Hepatocyte (in vitro differentiated cells): ENCODE measurements around the gene GMDS.

Source experiments
- EZH2phosphoT487 ChIP-seq: fragments of 200-600 bp; sonication (generic); IDR thresholded peaks from one replicate; pipeline ENCODE4 v1.6.1; 2018; ENCODE audit warnings: antibody characterized with exemption, mild to moderate bottlenecking, low read depth, moderate library complexity; ENCODE audit not compliant: unreplicated experiment, severe bottlenecking
- TF ChIP-seq, protein P1 (sequence below): fragments of 200-600 bp; sonication (generic); IDR thresholded peaks from 2 replicates; pipeline ENCODE4 v1.5.1; 2016; ENCODE audit warnings: antibody characterized with exemption, mild to moderate bottlenecking; ENCODE audit not compliant: poor library complexity

DNA sequence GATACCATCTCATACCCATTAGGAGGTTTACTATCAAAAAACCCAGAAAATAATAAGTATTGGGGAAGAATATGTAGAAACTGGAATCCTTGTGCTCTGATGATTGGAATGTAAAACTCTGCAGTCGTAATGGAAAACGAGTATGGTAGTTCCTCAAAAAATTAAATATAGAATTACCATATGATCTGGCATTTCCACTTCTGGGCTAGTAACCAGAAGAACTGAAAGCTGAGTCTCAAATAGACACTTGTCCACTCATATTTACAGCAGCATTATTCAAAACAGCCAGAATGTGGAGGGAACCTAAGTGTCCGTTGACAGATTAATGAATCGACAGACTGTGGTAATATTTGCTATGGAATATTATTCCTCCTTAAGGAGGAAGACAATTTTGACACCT is 591.4 kb downstream of the GMDS start:
- TF ChIP-seq, protein P1, sequence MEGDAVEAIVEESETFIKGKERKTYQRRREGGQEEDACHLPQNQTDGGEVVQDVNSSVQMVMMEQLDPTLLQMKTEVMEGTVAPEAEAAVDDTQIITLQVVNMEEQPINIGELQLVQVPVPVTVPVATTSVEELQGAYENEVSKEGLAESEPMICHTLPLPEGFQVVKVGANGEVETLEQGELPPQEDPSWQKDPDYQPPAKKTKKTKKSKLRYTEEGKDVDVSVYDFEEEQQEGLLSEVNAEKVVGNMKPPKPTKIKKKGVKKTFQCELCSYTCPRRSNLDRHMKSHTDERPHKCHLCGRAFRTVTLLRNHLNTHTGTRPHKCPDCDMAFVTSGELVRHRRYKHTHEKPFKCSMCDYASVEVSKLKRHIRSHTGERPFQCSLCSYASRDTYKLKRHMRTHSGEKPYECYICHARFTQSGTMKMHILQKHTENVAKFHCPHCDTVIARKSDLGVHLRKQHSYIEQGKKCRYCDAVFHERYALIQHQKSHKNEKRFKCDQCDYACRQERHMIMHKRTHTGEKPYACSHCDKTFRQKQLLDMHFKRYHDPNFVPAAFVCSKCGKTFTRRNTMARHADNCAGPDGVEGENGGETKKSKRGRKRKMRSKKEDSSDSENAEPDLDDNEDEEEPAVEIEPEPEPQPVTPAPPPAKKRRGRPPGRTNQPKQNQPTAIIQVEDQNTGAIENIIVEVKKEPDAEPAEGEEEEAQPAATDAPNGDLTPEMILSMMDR, result no peak
- TF ChIP-seq EZH2phosphoT487, result no peak
